Mucosa of stomach (tissue), 1 donor: Measurements from ENCODE around the gene U2SURP.

Source experiments
- H3K27me3 ChIP-seq: one replicate; pipeline ENCODE4 v1.7.0; 2013; ENCODE audit warnings: mild to moderate bottlenecking, low read length; ENCODE audit not compliant: control insufficient read depth, insufficient read depth
- H3K36me3 ChIP-seq: one replicate; pipeline ENCODE4 v1.7.0; 2013; ENCODE audit warnings: low read length; ENCODE audit not compliant: control insufficient read depth, insufficient read depth
- H3K4me1 ChIP-seq: one replicate; pipeline ENCODE4 v1.7.0; 2013; ENCODE audit warnings: mild to moderate bottlenecking, low read length; ENCODE audit not compliant: control insufficient read depth, insufficient read depth
- H3K4me3 ChIP-seq: one replicate; pipeline ENCODE4 v1.7.0; 2013; ENCODE audit warnings: low read length
- H3K9ac ChIP-seq: one replicate; pipeline ENCODE4 v1.7.0; 2013; ENCODE audit warnings: mild to moderate bottlenecking, low read length, moderate library complexity
- H3K9me3 ChIP-seq: one replicate; pipeline ENCODE4 v1.7.0; 2013; ENCODE audit warnings: mild to moderate bottlenecking, low read length, moderate library complexity; ENCODE audit not compliant: control insufficient read depth
- donor health status: Pancreatic carcinoma.

Gene U2SURP

DNA sequence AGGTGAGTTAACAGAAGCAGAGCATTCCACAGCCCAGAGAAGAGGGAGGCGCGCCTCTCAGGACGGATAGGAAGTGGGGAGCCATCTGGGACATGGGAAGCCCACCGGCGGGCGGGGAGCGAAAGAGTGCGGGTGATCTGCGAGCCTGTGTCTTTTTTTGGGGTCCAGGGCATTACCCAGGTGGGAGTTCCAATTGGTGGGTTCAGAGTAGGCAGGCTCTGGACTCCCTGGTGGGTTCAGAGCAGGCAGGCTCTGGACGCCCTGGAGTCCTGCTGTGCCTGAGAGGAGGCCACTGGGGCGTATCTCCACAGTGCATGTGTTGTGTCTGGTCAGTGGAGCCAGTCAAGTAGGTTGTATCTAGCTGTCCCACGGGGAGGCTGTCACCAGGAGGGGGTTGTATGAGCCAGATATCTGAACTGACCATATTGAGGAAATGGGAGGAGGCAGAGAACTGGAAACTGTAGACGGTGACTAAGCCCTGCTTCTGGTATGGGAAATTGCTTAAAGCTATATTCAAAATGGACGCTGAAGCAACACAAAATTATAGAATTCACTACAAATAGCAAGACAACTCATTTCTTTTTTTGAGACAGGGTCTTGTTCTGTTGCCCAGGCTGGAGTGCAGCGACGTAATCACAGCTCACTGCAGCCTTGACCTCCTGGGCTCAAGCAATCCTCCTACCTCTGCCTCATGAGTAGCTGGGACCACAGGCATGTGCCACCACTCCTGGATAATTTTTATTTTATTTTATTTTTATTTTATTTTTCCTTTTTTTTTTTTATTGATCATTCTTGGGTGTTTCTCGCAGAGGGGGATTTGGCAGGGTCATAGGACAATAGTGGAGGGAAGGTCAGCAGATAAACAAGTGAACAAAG is 83.7 kb downstream of the U2SURP start:
- H3K4me1 ChIP-seq: no peaks in the 10 kb centered on the region
- no peak overlapping the region for H3K9ac ChIP-seq
- H3K4me3 ChIP-seq: no peak overlapping the region
- H3K9me3 ChIP-seq: no peaks in the 10 kb centered on the region
- H3K36me3 ChIP-seq: no peaks in the 10 kb centered on the region
- no peaks in the 10 kb centered on the region for H3K27me3 ChIP-seq

DNA sequence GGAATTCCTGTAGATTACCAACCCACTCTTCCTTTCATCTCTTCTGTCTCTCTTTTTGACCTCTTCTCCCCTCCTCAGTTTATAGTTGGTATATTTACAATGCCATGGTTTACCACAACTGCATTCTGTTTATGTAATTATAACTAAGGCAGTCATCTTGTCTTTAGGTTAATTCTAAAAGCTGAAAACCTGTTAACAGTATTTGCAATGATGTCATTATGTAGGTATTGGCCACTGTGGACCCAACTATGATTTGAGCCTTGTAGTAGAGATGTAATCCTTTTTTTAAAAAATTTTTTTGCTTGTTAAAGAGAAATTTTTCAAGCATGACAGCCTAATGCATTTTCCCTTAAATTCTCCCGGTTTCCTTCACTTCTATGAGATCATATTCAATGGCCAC is 87.5 kb downstream of the U2SURP start:
- Histone ChIP-seq H3K27me3 (no peaks in the 10 kb centered on the region), H3K4me3 (no peak overlapping the region), H3K9me3 (no peaks in the 10 kb centered on the region), H3K4me1 (no peaks in the 10 kb centered on the region), H3K9ac (no peak overlapping the region), H3K36me3 (no peaks in the 10 kb centered on the region)

DNA sequence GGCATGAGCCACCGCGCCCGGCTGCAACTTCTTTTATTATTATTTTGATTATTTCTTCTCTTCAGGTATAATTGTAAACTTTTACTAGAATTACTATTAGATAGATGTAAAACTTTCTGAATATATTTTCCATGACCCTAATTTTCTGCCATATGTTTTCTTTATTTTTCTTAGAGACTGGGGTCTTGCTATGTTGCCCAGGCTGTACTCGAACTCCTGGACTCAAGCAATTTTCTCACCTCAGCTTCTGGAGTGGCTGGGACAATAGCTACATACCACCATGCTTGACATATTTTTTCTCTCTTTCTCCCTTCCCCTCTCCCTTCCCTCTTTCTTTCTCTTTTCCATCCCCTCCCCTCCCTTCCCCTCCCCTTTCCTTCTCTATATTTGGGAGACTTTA is 88.6 kb downstream of the U2SURP start:
- Histone ChIP-seq H3K4me1 (no peaks in the 10 kb centered on the region), H3K9me3 (no peaks in the 10 kb centered on the region), H3K27me3 (no peaks in the 10 kb centered on the region), H3K36me3 (no peaks in the 10 kb centered on the region), H3K4me3 (no peak overlapping the region), H3K9ac (no peak overlapping the region)

DNA sequence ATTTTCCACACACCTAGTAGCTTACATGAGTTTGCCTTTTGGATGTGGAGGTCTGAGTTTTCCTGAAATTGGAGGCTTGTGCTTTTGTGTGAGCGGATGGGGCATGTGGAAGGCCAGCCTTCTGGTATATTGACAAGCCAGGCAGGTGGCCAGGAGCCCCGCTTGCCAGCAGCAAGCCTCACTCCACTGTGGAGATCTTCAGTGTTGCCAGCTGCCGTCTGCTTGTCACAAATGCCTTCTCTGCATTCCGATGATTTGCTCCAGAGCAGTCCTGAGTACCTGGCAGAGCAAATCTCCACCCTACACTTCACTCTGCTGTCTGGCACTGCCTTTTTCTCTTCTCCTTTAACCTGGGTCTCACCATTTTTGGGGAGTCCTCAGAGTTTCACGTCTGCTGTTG is 89.1 kb downstream of the U2SURP start:
- Histone ChIP-seq H3K4me1 (no peaks in the 10 kb centered on the region), H3K27me3 (no peaks in the 10 kb centered on the region)

DNA sequence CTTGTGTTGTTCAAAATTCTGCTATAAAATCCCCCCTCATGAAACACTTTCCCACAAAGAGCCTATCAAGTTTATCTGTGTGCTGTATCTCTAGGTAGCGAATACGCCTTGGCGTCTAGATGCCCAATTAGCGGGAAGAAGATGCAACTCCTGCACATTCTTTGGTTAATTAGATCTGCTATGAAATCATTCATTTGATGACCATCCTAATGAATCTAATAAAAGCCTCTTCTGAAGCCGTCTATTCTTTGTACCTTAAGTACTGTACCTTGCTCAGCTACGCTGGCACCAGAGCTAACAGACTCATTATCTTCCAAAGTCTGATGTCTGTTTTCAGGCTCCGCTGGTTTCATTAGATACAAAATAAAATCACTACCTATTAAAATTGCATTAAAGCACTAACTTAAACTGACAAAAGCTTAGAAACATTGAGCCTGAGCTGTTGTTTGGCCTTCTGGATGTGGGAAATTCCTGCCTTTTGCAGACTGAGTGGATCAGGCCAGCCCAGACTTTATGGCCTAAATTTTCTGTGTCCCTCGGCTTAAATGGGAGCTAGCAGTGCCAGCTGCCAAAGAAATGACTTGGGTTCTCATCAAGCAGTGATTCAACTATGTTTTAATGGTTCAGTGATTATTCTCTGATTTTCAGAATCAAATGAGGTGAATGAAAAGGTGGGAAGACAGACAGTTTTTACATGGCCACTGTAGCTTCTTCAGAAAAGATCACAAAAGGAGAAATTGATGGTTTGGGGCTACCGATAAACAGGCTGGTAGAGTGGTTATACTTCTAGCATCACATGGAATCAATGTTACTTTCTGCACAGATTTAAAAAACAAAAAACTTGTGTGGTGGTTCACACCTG is 89.8 kb downstream of the U2SURP start:
- H3K4me1 ChIP-seq: no peaks in the 10 kb centered on the region
- H3K9me3 ChIP-seq: no peaks in the 10 kb centered on the region
- no peaks in the 10 kb centered on the region for H3K27me3 ChIP-seq
- H3K9ac ChIP-seq: no peak overlapping the region
- no peaks in the 10 kb centered on the region for H3K36me3 ChIP-seq
- H3K4me3 ChIP-seq: no peak overlapping the region

More for the DNA sequence above, 89.1 kb downstream of the U2SURP start:
- Histone ChIP-seq H3K9ac (no peak overlapping the region), H3K9me3 (no peaks in the 10 kb centered on the region), H3K4me3 (no peak overlapping the region), H3K36me3 (no peaks in the 10 kb centered on the region)

DNA sequence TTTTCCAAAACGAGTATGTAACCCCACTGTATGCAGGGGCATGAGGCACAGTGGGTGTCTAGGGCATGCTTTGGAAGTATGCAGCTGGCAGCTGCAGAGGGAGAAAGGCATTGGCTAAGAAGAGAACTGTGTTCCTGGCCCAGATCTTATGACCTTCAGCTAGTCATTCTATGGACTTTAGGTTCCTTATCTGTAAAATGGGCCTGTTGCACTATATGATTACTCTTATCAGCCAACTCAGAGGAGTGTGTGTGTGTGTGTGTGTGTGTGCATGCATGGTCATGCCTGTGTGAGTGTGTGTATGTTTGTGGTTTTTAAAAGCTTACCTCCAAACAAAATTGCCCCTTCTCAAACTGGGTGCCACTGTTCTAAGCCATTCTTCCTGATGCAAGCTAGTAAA is 90.8 kb downstream of the U2SURP start:
- H3K9me3 ChIP-seq: no peaks in the 10 kb centered on the region
- H3K4me3 ChIP-seq: no peak overlapping the region
- no peaks in the 10 kb centered on the region for H3K27me3 ChIP-seq
- H3K36me3 ChIP-seq: no peaks in the 10 kb centered on the region
- H3K9ac ChIP-seq: no peak overlapping the region
- no peaks in the 10 kb centered on the region for H3K4me1 ChIP-seq

DNA sequence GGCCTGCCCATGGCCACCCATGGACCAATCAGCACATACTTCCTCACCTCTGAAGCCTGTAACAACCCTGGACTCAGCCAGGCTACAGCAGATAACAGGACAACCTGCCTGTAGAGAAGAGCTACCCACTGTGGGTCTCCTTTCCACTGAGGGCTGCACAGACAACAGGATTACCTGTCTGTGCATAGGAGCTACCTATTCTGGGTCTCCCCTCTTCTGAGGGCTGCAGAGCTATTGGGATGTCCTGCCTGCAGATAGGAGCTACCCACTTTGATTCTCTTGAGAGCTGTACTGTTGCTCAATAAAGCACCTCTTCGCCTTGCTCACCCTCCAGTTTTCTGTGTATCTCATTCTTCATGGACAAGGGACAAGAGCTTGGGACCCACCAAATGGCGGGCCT is 94.4 kb downstream of the U2SURP start:
- H3K4me3 ChIP-seq: no peak overlapping the region
- H3K9ac ChIP-seq: no peak overlapping the region
- no peaks in the 10 kb centered on the region for H3K9me3 ChIP-seq
- no peaks in the 10 kb centered on the region for H3K4me1 ChIP-seq
- H3K27me3 ChIP-seq: no peaks in the 10 kb centered on the region
- no peaks in the 10 kb centered on the region for H3K36me3 ChIP-seq

DNA sequence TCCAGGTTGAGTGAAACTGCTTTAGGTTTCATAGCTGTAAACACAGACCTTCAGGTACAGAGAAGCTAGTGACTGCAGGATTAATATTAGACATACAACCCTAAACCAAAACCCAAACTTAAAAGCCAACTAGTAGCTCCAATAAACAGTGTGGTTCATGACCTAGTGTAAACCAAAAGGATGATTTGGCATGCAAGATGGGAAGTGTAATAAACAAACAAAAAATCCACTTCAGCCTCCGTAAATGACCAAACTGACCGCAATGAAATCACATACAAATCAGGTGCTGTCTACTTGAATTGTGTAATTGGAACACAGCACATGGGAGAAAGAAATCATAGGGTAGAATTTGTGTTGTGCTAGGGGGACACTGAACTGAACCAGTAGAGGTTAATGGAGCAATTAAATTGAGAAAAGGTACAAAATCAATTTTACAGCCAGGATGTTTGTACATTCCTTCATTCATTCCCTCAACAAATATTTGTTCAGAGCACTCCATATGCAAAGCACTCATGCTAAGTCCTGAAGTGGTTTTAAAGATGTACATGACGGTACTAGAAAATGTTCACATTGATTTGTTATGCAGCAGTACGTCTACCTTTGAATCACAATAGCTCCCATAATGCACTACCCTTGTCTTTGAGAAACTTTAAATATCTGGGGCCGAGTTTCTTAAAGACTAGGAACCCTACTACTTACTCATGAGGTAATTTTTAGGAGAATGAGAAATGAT is 96.8 kb downstream of the U2SURP start:
- Histone ChIP-seq H3K36me3 (no peaks in the 10 kb centered on the region), H3K9ac (no peak overlapping the region), H3K4me1 (no peaks in the 10 kb centered on the region), H3K27me3 (no peaks in the 10 kb centered on the region), H3K9me3 (no peaks in the 10 kb centered on the region), H3K4me3 (no peak overlapping the region)

DNA sequence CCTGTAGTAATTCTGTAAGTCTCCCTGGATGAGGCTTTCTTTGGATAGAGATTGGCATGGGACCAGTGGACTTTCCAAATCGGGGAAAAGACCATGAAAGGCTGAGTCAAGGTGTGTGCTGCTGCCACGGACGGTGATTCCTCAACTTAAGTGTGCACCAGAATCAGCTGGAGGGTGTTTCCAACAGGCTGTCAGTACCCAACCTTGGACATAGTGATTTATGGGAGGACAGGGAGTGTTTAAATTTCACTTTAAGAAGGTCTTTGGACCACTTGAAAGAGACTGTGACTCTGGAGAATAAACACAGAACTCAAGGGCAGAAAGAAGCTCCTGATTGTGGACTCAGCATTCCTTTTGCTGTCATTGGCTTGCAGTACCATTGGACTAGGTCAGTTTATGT is 97.8 kb downstream of the U2SURP start:
- no peaks in the 10 kb centered on the region for H3K36me3 ChIP-seq
- no peak overlapping the region for H3K4me3 ChIP-seq
- H3K9ac ChIP-seq: no peak overlapping the region
- no peaks in the 10 kb centered on the region for H3K27me3 ChIP-seq
- no peaks in the 10 kb centered on the region for H3K9me3 ChIP-seq
- H3K4me1 ChIP-seq: no peaks in the 10 kb centered on the region

DNA sequence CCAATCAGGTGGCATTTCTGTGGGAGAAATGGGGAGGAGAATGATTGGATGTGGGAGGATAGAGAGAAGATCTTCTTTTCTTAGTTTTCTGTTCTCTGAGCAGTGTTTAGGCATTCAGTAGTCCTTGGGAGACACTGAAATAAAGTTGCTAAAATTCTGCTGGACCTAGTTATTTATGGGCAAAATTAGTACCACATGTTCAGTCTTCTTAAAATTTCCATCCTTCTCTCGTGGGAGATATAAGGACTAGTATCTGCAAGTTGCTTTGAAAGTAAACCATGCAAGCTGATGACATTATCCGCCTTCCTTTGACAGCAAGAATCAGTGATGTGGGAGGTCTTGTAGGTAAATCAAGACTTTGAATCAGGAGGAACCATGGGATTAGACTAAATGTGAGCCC is 98.3 kb downstream of the U2SURP start:
- Histone ChIP-seq H3K9me3 (no peaks in the 10 kb centered on the region), H3K27me3 (no peaks in the 10 kb centered on the region), H3K4me1 (no peaks in the 10 kb centered on the region), H3K36me3 (no peaks in the 10 kb centered on the region), H3K4me3 (no peak overlapping the region), H3K9ac (no peak overlapping the region)

DNA sequence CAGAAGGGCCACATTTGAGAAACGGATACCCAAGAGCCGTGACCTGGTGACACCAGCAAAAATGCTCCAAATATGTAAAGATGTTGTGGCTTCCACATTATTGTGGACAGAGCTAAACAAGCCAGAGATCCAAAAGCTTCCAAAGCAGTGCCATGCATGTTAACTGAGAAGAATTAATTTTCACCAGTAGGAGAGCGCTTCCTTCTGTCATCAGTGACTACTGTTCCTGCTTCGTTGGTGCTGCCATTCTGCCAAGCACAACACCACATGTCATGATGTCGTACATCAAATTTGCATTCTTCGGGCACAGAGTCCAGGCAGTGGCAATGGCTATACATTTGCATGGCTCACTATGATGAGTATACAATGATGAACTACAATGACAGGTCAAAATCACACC is 99.1 kb downstream of the U2SURP start:
- H3K27me3 ChIP-seq: no peaks in the 10 kb centered on the region
- H3K9me3 ChIP-seq: no peaks in the 10 kb centered on the region
- no peak overlapping the region for H3K9ac ChIP-seq
- H3K36me3 ChIP-seq: no peaks in the 10 kb centered on the region
- H3K4me3 ChIP-seq: no peak overlapping the region
- no peaks in the 10 kb centered on the region for H3K4me1 ChIP-seq
